ENCODE results near the gene OTUD3. TPM values are rescaled to one million over a fixed set of nuclear protein-coding genes. Genes with fewer than 3 reads are reported as not detected.

OTUD3 gene, protein sequence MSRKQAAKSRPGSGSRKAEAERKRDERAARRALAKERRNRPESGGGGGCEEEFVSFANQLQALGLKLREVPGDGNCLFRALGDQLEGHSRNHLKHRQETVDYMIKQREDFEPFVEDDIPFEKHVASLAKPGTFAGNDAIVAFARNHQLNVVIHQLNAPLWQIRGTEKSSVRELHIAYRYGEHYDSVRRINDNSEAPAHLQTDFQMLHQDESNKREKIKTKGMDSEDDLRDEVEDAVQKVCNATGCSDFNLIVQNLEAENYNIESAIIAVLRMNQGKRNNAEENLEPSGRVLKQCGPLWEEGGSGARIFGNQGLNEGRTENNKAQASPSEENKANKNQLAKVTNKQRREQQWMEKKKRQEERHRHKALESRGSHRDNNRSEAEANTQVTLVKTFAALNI
- total RNA-seq, result 1 to 10 TPM; 2.1 to 3.3 TPM

DNA sequence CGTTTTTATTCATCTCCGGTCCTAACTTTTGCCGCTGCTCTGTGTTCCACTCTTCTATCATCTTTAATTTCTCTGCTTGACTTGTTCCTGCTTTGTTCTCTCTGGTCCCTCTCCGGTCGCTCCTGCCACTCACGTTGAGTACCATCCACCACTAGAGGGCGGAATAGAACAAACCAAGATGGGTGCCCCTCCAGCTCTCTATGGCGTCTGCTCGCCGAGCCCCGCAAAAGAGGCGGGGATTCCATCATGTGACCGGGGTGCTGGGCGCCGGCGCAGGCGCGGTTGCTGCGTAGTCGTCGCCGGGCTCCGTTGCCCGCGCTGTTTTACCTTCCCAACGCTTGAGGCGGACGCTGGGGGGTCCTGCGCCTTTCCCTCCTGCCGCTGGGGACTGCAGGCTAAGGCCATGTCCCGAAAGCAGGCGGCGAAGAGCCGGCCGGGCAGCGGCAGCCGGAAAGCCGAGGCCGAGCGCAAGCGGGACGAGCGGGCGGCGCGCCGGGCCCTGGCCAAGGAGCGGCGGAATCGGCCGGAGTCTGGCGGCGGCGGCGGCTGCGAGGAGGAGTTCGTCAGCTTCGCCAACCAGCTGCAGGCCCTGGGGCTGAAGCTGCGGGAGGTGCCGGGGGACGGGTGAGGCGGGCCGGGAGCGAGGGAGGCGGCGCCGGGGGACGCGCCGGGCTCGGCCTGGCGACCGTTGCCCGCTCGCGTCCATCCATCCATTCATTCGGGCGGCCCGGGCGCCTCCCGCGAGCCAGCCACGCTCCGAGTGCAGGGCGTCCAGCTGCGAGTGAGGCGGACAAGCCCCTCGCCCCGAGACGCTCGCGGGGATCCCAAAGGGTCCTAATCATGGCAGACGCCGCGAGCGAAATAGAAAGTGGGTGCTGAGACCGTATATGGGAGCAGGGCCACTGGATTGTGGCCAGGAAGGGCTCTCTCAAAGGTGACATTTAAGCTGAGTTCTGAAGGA lies at the start of gene OTUD3:
Gene OTUD3 (plus strand): TSS at position 285 of the 961 bp plus-strand sequence. CDS start 119 bp downstream, at position 404.

DNA sequence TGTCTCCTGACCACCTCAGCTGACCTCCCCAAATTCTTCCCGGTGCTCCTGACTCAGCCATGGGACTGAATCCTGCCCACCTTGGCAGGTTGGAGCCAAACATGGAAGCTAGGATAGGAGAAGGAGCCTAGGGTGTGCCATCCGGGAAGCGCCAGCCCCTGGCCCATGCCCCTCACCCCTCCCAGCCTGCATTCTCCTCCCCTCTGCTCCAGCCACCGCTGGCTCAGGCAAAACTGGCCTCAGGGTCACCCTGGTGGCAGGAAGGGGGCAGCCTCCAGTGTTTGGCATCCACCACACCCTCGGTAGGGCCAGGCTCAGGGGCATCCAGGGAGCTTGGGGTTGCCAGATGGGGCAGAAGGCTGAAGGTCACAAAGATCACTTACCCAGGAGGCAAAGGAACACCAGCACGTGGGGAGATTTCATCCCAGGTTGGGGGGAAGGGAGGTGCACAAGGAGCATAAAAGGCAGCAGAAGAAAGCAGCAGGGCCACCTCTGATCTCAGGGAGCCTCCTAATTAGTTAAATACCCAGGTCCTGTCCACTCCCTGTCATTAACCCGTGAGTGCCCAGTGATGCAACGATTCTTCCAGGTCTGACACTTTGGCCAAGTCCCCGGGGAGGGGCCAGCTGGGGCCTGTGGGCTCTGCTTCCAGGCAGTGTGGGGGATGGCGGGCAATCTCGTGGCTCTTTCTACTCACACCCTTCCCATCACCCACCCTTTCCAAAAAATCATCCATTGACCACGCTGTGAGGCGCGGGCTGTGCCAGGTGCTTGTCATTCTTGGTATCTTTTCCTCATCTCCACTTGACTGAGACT lies 41.1 kb downstream of the OTUD3 start, which contains the start of gene PLA2G2E:
Gene PLA2G2E (minus strand): TSS at position 481 of the 816 bp plus-strand sequence. CDS start 58 bp downstream, at position 423.

Other genes with a start within 250 kb of the OTUD3 start
- 10 to 100 TPM; 25.8 to 68.3 TPM for gene NBL1, start 238.1 kb upstream of the OTUD3 start, total RNA-seq
- not detected for gene HTR6, start 217.5 kb upstream of the OTUD3 start, total RNA-seq
- gene TMCO4, start 82.5 kb upstream of the OTUD3 start, total RNA-seq, result 10 to 100 TPM; 16.3 to 17.6 TPM
- not detected for gene RNF186, start 67.1 kb upstream of the OTUD3 start, total RNA-seq
- not detected for gene PLA2G2E, start 41.2 kb downstream of the OTUD3 start, total RNA-seq
- not detected for gene PLA2G2A, start 97.2 kb downstream of the OTUD3 start, total RNA-seq
- not detected for gene PLA2G5, start 187.8 kb downstream of the OTUD3 start, total RNA-seq
- not detected for gene PLA2G2D, start 237.1 kb downstream of the OTUD3 start, total RNA-seq

All from melanocyte of skin (primary cell).